ENCODE measurements around the gene PM20D2. TPM values are rescaled to one million over a fixed set of nuclear protein-coding genes. Genes with fewer than 3 reads are reported as not detected.

Gene PM20D2
- total and polyA plus RNA-seq, 2 of the 13 experiments (the other 11 are each of a cell fraction or from before 2014, with no cell fraction given): 13.3 to 26.3 TPM

DNA sequence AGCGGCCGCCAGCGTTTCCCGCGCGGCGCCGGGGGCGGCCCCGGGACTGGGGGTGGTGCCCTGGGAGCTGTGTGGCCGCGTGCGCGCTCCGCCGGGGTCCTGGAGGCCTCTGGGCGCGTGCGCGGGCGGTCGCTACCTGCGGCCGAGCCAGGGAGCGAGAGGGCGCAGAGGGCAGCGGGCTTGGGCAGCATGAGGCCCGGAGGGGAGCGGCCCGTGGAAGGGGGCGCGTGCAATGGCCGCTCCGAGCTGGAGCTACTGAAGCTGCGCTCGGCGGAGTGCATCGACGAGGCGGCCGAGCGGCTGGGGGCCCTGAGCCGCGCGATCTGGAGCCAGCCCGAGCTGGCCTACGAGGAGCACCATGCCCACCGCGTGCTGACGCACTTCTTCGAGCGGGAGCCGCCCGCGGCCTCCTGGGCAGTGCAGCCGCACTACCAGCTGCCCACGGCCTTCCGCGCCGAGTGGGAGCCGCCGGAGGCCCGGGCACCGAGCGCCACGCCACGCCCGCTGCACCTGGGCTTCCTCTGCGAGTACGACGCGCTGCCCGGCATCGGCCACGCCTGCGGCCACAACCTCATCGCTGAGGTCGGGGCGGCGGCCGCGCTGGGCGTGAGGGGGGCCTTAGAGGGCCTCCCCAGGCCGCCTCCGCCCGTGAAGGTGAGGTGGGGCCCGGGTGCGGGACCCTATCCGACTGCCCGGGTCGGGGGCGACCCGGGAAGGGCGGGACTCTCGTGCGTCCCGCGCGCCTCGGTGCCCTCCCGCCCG, at the start of gene PM20D2 (continued):
- no peak for TF ChIP-seq ZMAT5 (CRISPR knock-in tag; IDR thresholded peaks at IDR 0.05; ENCODE audit: borderline replicate concordance, low read depth)
- TF ChIP-seq, protein P1, sequence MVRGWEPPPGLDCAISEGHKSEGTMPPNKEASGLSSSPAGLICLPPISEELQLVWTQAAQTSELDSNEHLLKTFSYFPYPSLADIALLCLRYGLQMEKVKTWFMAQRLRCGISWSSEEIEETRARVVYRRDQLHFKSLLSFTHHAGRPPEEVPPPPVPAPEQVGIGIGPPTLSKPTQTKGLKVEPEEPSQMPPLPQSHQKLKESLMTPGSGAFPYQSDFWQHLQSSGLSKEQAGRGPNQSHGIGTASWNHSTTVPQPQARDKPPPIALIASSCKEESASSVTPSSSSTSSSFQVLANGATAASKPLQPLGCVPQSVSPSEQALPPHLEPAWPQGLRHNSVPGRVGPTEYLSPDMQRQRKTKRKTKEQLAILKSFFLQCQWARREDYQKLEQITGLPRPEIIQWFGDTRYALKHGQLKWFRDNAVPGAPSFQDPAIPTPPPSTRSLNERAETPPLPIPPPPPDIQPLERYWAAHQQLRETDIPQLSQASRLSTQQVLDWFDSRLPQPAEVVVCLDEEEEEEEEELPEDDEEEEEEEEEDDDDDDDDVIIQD (CRISPR knock-in tag; IDR thresholded peaks at IDR 0.05; ENCODE audit: low read depth): no peak
- TF ChIP-seq YEATS2 (CRISPR knock-in tag; IDR thresholded peaks at IDR 0.05; ENCODE audit: borderline replicate concordance): no peak
- peak; percentile 77; the same call in 1 of the 2 replicates for TF ChIP-seq ZNF263 (CRISPR knock-in tag; IDR thresholded peaks at IDR 0.05)
- TF ChIP-seq KMT2B (CRISPR knock-in tag; IDR thresholded peaks at IDR 0.05): peak; percentile 78; the same call in 1 of the 2 replicates
- TF ChIP-seq ZNF724P (CRISPR knock-in tag; IDR thresholded peaks at IDR 0.05; ENCODE audit: borderline replicate concordance): peak; percentile 84
- no peak for TF ChIP-seq SSRP1 (CRISPR knock-in tag; IDR thresholded peaks at IDR 0.05)
- TF ChIP-seq ZNF841 (CRISPR knock-in tag; IDR thresholded peaks at IDR 0.05; ENCODE audit: borderline replicate concordance): peak; percentile 94; the same call in 1 of the 2 replicates
- TF ChIP-seq GLI4 (CRISPR knock-in tag; IDR thresholded peaks at IDR 0.05; ENCODE audit: borderline replicate concordance): 0 out of 2 replicates have a peak, but pooled peaks have one; percentile 89
- TF ChIP-seq SKIL (CRISPR knock-in tag; IDR thresholded peaks at IDR 0.05; ENCODE audit: borderline replicate concordance): 0 out of 2 replicates have a peak, but pooled peaks have one; percentile 30
- no peak for TF ChIP-seq ATRX (CRISPR knock-in tag; IDR thresholded peaks at IDR 0.05; ENCODE audit: borderline replicate concordance)
- no peak for TF ChIP-seq ZKSCAN1 (IDR thresholded peaks at IDR 0.05; ENCODE audit: low read length)
- TF ChIP-seq, protein P2, sequence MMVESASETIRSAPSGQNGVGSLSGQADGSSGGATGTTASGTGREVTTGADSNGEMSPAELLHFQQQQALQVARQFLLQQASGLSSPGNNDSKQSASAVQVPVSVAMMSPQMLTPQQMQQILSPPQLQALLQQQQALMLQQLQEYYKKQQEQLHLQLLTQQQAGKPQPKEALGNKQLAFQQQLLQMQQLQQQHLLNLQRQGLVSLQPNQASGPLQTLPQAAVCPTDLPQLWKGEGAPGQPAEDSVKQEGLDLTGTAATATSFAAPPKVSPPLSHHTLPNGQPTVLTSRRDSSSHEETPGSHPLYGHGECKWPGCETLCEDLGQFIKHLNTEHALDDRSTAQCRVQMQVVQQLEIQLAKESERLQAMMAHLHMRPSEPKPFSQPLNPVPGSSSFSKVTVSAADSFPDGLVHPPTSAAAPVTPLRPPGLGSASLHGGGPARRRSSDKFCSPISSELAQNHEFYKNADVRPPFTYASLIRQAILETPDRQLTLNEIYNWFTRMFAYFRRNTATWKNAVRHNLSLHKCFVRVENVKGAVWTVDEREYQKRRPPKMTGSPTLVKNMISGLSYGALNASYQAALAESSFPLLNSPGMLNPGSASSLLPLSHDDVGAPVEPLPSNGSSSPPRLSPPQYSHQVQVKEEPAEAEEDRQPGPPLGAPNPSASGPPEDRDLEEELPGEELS (CRISPR knock-in tag; IDR thresholded peaks at IDR 0.05): no peak
- TF ChIP-seq ZNF850 (CRISPR knock-in tag; conservative IDR thresholded peaks at IDR 0.05): no peak
- TF ChIP-seq HOXA3 (CRISPR knock-in tag; IDR thresholded peaks at IDR 0.05): peak; percentile 82
- peak; percentile 82; the same call in 1 of the 2 replicates for TF ChIP-seq FLYWCH1 (CRISPR knock-in tag; IDR thresholded peaks at IDR 0.05)
- TF ChIP-seq ZNF30 (CRISPR knock-in tag; IDR thresholded peaks at IDR 0.05): no peak
- peak; percentile 63 for TF ChIP-seq ASH2L (IDR thresholded peaks at IDR 0.05; ENCODE audit: insufficient read length, low read depth, low read length)
- peak; percentile 90 for TF ChIP-seq HNRNPLL (IDR thresholded peaks at IDR 0.05; ENCODE audit: low read depth, low read length, poor library complexity, severe bottlenecking)
- TF ChIP-seq GABPA (IDR thresholded peaks at IDR 0.05; ENCODE audit: low read depth, low read length): no peak
- no peak for TF ChIP-seq GABPA (CRISPR knock-in tag; IDR thresholded peaks at IDR 0.05; ENCODE audit: low read depth)
- TF ChIP-seq ZFP37 (CRISPR knock-in tag; IDR thresholded peaks at IDR 0.05; ENCODE audit: borderline replicate concordance): no peak
- TF ChIP-seq ZNF17 (CRISPR knock-in tag; IDR thresholded peaks at IDR 0.05): 0 out of 2 replicates have a peak, but pooled peaks have one; percentile 60
- no peak for TF ChIP-seq ZNF282 (IDR thresholded peaks at IDR 0.05; ENCODE audit: partially characterized antibody)

Data from HepG2 (cell line).